Gastrocnemius medialis (tissue), 4 donors: Measurements from ENCODE around the gene PROC.

ENCODE experiments used
- CTCF ChIP-seq, 5 experiments: fragments of 450-650 bp in 3 of 5; fragments of 200-600 bp in 2 of 5; sonication (generic) in 2 of 5; IDR thresholded peaks in 4 of 5; conservative IDR thresholded peaks in 1 of 5; 1 replicate in 4 of 5; 2 replicates in 1 of 5; pipeline ENCODE4 v1.5.1; 2016 to 2019; ENCODE audit warnings: antibody characterized with exemption in 5 of 5, mild to moderate bottlenecking in 3 of 5, moderate library complexity in 3 of 5
- POLR2A ChIP-seq, 2 donors: fragments of 450-650 bp; IDR thresholded peaks; one replicate each; pipeline ENCODE4 v1.6.1; 2017; ENCODE audit warnings: antibody characterized with exemption in 2 of 2, mild to moderate bottlenecking in 2 of 2, moderate library complexity in 2 of 2

GRCh38 chr2:127455566-127456493 is 37.6 kb downstream of the PROC start:
- no peak for TF ChIP-seq CTCF (IDR thresholded peaks at IDR 0.05 in 4 of 5, conservative IDR thresholded peaks at IDR 0.05 in 1 of 5)
- no peak for TF ChIP-seq POLR2A (IDR thresholded peaks at IDR 0.05)
